HG02610 (cell line): ENCODE measurements around the gene ZFR.

Experiments
- ATAC-seq: cut with Tn5 transposase; IDR thresholded peaks from one replicate; pipeline ENCODE4 v1.9.1; 2021; ENCODE audit warnings: mild to moderate bottlenecking, moderate library complexity; ENCODE audit not compliant: unreplicated experiment

The ZFR gene

GRCh38 chr5:32365623-32366022 lies 78.9 kb downstream of the ZFR start:
- no peak for ATAC-seq

- ATAC-seq = no peak
Observed at GRCh38 chr5:32363030-32363429, 81.5 kb downstream of the ZFR start.

- ATAC-seq = no peak
Observed at GRCh38 chr5:32362527-32362926, 82.0 kb downstream of the ZFR start.

- no peak for ATAC-seq
Observed at GRCh38 chr5:32360906-32361305, 83.6 kb downstream of the ZFR start.

GRCh38 chr5:32358611-32359010 lies 85.9 kb downstream of the ZFR start:
- ATAC-seq = no peak

- no peak for ATAC-seq
Observed at GRCh38 chr5:32357658-32358057, 86.9 kb downstream of the ZFR start.

GRCh38 chr5:32355686-32356085 lies 88.9 kb downstream of the ZFR start:
- no peak for ATAC-seq

GRCh38 chr5:32353420-32353819 lies 91.1 kb downstream of the ZFR start:
- no peak for ATAC-seq

GRCh38 chr5:32352685-32353084 lies 91.9 kb downstream of the ZFR start:
- ATAC-seq = no peak

- no peak for ATAC-seq
Observed at GRCh38 chr5:32346869-32347268, 97.7 kb downstream of the ZFR start.

GRCh38 chr5:32343058-32343672 lies 101.4 kb downstream of the ZFR start:
- ATAC-seq = no peak

- no peak for ATAC-seq
Observed at GRCh38 chr5:32342656-32343055, 101.9 kb downstream of the ZFR start.

- ATAC-seq = no peak
Observed at GRCh38 chr5:32339878-32340277, 104.7 kb downstream of the ZFR start.

GRCh38 chr5:32339198-32339597 lies 105.3 kb downstream of the ZFR start:
- no peak for ATAC-seq

GRCh38 chr5:32332966-32333365 lies 111.6 kb downstream of the ZFR start:
- ATAC-seq = no peak

GRCh38 chr5:32332361-32332760 lies 112.2 kb downstream of the ZFR start:
- ATAC-seq = no peak

- no peak for ATAC-seq
Observed at GRCh38 chr5:32331935-32332274, 112.6 kb downstream of the ZFR start.

GRCh38 chr5:32331217-32331934 lies 113.2 kb downstream of the ZFR start:
- ATAC-seq = no peak

- ATAC-seq = no peak
Observed at GRCh38 chr5:32330126-32330971, 114.2 kb downstream of the ZFR start.

GRCh38 chr5:32329395-32329834 lies 115.1 kb downstream of the ZFR start:
- ATAC-seq = peak; percentile 82

GRCh38 chr5:32326216-32326772 lies 118.2 kb downstream of the ZFR start:
- no peak for ATAC-seq

- no peak for ATAC-seq
Observed at GRCh38 chr5:32325616-32326015, 118.9 kb downstream of the ZFR start.
